HG02623 (cell line): ENCODE results near the gene MCUB.
A peak's percentile ranks its signal among the peaks of the same experiment; 100 is the strongest.

ENCODE experiments used
- ATAC-seq: cut with Tn5 transposase; IDR thresholded peaks from one replicate; pipeline ENCODE4 v1.9.1; 2021; ENCODE audit warnings: moderate library complexity; ENCODE audit not compliant: unreplicated experiment

The MCUB gene

DNA sequence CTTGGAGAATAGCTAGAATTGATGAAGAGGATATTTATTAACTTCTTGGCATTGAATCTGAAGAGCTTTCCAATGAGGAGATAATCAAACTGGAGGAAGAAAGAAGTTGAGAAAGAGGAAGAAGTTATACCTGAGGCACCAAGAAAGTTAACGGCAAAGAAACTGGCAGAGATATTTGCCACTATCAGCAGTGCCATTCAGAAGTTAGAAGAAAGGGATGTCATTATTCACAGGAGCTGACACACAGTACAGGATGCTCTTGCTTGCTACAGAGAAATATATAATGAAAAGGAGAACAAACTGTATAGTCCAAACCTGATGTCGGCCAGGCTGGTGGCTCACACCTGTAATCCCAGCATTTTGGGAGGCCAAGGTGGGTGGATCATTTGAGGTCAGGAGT, 64.5 kb downstream of the MCUB start:
- no peak for ATAC-seq

DNA sequence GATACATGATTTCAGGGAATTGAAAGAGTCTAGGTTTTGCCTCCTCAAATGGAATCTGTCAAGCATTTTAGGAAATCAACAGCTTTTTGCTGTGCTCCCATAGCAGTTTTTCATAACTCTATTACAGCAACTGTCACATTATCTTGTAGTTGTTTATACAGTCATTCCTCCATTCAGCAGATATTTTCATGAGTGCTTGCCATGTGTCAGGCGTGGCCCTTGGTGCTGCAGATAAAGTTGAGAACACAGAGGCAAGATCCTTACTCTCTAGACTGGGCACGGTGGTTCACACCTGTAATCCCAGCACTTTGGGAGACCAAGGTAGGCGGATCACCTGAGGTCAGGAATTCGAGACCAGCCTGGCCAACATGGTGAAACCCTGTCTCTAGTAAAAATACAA, 67.3 kb downstream of the MCUB start:
- no peak for ATAC-seq

DNA sequence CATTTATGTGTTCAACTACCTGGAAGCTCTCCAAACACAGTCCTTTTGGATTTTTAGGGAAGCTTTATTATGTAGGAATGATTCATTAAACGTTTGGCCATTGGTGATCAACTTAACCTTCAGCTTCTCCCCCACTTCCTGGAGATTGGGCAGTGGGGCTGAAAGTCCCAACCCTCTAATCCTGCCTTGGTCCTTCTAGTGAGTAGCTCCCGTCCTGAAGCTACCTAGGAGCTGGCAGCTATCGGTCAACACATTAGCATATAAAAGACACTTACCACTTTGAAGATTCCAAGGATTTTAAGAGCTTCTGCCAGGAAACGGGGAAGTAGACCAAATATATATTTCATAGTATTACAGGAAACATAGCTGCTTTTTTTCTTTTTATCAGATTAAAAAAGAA, 69.7 kb downstream of the MCUB start:
- ATAC-seq: no peak

DNA sequence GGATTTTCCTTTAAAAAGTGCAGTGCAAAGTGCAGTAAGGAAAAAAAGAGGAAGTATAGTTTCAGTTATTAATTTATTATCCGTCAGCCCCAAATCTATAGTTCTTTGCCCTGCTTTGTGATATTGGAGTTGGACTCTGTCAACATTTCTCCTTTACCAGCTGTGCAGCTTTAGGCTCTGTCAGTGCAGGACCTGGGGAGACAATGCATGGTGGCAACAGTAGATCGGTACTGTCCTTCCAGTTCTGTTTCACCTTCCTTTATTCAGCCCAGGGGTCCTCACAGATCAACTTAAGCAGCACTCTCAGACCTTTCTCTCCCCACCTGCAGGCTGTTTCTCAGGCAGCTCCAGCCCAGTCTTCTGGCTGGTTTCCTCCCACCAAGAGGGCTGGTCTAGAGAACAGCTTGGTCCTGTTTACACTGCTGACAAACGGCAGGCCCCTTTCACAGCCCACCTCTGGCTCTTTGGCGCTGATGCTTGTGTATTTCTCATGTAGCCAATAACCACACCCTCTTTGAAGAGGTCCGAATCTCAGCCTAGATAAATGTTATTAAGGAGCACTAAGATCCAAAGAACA, 71.6 kb downstream of the MCUB start:
- no peak for ATAC-seq

DNA sequence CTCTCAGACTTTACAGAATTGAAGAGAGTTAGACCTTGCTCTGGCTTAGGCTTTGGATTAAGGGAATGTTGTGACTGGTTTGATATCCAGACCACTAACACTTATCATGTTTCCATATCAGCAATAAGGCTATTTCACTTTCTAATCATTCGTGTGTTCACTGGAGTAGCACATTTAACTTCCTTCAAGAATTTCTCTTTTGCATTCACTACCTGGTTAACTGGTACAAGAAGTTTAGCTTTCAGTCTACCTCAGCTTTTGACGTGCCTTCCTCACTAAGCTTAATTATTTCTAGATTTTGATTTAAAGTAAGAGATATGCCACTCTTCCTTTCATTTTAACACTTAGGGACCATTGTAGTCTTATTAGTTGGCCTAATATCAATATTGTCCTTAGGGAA, 80.6 kb downstream of the MCUB start:
- ATAC-seq: no peak

DNA sequence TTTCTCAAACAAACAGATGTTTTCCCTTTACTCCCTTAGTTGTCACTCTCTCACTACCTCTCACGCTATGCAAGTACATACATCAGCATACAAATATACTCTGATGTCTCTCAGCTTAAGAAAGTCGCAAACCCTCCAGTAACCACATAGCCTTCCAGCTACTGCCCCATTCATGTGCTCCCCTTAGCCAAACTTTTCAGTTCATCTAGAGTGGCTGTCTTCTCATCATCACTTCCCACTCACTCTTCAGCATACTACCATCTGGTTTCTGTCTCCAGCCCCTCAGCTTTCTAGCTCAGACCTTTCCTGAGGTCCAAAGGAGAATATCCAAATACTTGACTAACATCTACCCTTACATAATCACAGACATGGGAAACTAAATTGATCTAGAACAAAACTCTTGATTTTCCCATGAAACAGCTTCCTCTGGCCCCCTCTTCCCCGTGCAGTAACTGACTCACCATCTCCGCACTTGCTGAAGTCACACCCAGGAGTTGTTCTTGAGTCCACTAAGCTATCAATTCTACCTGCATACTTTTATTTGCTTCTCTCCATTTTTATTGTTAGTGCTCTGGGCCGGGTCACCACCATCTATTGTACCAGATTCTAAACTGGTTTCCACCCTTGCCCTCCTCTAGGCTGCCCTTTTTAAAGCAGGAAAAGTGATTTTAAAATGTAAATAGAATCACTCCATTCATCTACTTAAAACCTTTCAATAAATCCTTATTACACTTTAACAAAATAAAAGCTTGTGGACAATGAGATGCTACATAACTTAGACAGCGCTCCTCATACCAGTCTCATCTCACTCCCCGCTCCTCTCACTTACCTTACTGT, 86.0 kb downstream of the MCUB start:
- no peak for ATAC-seq

DNA sequence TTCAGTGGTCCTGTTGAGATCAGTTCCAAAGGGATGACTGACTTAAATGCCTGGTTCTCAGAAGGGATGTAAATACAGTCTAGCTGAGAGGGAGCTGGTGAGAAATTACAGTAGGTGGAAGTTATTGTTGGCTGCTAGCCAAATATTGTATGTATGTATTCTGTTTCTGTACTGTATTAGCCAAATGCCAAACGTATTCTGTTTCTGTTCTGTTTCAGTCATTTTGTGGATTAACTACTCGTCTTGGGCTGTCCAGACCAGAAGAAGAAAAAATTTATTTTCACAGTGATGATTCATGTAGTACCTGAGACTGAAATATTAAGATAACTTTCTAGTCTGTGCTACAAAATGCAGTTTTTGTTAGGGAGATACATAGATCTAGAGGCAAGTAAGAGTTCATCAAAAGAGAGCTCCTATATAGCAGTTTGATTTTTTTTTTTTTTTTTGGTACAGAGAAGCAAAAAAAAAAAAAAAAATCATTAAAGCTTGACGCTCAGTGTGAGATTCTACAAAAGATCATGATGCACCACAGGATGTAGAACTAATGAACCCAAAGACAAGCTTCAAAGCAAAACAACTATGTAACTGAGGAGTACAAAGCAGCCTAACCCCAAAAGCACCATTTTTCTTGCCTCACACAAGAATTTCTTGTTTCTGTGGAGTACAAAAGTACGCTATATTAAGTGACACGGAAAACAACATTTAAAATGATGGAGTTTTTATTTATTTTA, 88.4 kb downstream of the MCUB start:
- peak; percentile 67 for ATAC-seq

DNA sequence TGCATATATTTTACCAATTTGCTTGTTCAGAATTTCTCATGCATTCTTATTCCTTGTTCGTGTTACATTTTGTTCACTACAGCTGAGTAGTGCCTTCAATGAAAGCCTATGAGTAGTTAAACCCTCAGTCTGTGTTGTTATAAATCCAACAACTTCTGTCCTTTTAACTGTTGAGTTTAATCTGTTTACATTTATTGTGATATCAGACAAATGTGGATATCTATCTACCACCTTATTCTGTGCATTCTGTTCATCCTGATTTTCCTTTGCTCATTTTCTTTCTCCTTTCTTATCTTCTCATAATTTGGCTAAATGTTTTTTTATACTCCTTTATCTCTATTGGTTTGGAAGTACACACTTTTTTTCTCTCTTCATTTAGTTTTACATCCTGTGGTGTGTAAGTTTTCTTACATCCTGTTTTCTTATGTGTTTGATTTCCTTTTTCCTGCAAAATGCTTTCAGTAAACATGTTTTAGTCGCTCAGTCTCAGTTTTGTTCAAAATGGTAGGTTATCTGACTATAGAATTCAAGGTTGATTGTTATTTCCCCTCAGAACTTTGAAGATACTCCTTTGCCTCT, 89.0 kb downstream of the MCUB start:
- ATAC-seq: no peak

DNA sequence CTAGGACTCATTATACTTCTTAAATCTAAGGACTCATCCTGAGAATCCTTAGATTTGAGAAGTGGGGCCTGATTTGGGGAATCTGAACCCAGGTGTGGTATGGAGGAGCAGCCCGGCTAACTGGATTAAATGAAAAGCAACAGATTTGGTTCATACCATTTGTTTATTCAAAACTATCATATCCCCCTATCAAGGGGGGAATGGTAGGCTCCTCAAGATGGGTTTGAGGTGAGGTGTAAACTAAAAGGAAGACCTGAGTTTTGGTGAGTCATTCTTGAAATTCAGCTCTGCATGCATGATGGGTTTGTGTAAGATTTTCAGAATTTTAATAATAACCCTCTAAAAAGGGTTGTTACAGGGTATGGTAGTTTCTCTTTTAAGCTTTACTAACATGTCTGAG, 89.8 kb downstream of the MCUB start:
- peak; percentile 80 for ATAC-seq

DNA sequence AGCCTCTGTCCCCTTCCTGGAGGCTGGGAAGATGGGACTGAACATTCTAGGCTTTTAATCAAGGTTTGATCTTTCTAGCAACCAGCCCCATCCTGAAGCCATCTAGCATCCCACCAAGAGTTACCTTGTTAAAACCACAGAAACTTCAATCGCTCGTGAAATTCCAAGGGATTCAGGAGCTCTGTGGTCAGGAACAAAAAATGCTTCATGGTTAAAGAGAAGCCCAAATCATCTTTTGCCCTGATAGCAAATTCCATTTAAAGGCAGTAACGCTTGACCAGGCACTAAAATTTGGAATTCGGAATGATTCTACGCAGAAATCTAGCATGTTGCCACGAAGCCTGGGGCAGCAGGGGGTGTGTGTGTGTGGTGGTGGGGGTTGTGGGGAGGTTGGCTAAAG, 95.3 kb downstream of the MCUB start:
- no peak for ATAC-seq

DNA sequence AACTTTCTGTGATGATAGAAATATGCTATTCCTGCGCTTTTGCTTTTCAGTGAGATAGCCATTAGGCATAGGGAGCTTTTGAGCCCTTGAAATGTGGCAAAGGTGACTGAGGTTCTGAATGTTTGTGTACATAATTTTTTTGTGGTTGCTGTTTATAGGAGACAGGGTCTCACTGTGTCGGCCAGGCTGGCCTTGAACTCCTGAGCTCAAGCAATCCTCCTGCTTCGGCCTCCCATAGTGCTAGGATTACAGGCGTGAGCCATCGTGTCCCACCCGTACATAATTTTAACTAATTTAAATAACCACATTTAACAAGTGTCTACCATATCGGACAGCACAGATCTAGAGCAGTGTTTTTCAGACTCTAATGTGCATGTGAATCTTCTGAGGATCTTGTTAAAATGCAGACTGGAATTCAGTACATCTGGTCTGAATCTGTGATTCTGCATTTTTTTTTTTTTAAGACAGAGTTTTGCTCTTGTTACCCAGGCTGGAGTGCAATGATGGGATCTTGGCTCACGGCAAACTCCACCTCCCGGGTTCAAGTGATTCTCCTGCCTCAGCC, 97.9 kb downstream of the MCUB start:
- ATAC-seq: no peak

DNA sequence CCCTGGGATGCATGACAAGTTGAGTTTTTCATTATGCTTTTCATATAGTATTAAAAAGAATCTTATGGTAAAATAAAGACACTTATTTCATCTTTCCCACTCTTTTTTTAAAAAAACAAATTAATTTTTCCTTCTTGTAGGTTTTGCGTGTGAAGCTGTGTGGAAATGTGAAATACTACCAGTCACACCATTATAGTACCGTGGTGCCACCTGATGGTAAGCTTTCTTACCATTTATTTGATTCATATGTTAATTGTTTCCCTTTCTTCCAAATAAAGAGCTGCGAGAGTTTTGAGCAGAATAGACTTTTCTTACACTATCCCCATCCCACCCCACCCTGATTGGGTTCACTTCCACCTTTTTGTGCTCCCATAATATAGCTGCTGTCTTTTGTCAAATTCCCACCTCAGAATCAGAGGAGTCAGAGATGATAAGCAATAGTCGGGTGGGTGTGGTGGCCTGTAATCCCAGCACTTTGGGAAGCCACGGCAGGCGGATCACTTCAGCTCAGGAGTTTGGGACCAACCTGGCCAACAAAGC, 98.9 kb downstream of the MCUB start:
- no peak for ATAC-seq

DNA sequence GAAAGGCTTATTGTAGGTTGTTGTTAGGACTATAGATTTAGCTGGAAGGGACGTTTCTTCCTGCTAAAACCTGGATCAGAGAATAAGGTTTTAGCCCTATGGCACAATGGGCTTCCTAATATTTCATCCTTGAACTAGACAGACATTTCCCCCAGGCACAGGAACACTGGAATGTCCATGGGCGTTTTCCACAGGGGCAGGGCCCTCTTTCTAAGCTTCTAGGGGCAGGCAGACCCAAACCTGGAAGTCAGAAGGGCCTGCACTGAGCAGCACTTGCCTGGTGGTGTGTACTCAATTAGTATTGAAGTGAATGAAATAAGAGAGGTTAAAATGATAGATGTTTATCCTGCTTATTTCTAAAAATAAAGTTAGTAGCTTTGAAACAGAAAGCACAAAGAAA, 102.1 kb downstream of the MCUB start:
- ATAC-seq: no peak

DNA sequence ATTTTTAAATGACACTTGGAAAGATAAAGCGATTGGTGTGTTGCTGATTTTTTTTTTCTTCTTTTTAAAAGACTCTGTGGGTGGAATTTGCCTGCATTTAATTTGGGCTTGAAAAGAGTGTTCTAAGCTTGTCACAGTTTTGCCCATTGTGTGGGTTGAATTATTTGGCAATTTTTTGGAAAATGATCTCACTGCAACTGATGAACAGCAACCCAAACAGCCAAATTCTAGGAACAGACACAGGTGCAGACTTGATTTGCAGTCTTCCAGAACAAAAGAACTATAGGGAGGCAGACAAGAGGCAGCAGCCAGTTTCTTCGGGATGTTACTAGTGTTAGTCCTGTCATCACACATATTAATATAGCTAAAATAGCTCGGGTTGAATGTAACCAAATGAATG, 102.7 kb downstream of the MCUB start:
- ATAC-seq: no peak

DNA sequence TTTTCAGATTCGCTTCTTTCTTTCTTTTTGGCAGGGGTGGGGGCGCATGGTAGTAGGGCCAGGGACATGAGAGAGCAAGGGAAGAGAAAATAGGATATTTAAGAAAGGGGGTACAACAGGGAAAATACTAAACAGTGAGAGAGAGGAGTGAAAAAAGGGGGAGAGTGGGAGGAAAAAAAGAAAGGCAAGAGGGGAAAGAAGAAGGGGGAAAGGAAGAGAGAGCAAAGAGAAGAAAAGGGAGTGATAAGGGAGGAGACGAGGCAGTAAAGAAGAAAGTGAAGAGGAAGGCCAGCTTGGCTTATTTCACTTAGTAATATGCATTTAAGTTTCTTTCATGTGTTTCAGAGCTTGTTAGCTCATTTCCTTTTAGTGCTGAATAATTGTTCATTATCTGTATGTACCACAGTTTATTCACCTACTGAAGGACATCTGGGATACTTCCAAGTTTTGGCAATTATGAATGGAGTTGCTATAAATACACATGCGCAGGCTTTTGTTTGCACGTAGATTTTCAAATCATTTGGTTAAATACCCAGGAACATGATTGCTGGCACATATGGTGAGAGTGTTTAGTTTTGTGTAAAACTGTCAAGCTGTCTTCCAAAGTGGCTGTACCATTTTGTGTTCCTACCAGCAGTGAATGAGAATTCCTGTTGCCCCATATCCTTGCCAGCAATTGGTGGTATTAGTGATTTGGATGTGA, 105.9 kb downstream of the MCUB start:
- ATAC-seq: no peak

DNA sequence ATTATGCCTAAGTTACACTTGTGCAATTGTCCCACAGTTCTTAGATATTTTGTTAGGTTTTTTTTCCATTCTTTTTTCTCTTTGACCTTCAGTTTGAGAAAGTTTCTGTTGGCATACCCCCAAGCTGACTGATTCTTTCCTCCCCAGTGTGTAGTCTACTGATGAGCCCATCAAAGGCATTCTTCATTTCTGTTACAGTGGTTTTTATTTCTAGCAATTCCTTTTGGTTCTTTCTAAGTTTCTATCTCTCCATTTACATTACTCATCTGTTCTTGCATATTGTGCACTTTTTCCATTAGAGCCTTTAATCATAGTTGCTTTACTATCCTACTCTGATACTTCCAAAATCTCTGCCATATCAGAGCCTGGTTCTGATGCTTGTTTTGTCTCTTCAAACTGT, 111.3 kb downstream of the MCUB start:
- no peak for ATAC-seq

DNA sequence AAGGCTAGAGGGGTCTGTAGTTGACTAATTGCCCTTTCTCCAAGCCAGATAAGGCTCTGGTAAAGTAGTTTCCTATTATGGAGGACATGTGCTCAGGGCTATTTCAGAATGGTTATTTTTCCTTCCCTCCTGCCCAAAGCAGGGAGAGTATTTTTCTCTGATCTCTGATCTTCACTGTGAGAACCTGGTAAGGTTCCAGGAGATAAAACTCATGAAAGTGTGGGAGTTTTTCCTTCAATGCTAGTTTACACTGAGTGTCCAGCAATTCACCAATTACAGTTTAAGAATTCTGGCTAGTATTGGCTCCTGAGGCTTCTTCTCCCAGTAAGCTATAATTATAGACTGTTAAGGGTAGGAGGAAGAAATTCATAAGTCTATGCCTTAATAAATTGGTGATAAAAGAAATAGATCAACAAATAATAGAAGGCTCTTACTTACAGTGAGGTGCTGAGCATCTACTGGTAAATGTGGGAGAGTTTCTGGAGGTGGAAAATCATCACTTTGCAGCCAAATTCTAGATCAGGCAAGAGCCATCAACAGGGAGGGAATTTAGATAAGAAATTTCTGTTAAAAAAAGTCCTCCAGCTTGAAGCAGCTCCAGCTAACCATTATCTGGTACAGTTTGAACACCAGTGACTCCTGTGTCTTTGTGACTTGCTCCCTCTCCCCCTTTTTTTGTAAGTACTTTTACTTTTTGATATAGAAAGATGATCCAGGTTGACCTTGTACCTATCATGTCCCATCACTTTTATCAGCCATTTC, 112.3 kb downstream of the MCUB start:
- ATAC-seq: no peak

DNA sequence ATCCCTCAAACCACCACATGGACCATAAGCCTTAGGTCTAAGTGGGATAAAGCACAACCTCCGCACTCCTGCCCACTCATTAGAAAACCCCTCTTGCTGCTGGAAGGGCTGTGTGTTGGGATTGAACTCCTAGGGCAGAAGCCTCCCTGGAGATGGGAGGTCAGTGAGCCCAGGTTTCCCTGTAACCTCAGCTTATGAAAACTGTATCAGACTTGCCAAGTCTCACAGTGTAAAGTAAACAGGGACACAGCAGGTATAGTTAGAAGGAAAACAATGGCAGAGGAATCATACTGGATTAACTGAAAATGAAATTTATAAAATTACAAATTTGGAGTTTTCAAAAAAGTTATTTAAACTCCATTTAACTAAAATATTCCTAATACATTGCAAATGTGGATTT, 113.3 kb downstream of the MCUB start:
- ATAC-seq: no peak

DNA sequence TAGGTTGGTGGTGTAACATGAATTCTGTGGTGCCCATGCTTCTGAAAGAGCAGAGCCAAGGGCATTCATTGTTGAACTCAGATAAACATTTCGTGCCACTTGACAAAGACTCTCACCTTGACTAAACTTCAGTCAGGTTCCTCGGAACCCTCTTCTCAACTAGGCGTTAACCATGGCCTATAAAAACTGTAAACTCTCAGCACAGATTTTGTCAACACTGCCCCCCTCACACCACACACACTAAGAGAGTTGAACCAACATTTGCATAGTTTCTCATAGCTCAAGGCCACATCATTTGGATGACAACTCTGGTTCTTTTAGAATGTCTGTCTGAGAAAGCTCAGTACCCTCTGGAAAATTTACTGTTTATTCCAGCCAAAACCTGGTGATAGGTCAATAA, 115.1 kb downstream of the MCUB start:
- ATAC-seq: no peak

DNA sequence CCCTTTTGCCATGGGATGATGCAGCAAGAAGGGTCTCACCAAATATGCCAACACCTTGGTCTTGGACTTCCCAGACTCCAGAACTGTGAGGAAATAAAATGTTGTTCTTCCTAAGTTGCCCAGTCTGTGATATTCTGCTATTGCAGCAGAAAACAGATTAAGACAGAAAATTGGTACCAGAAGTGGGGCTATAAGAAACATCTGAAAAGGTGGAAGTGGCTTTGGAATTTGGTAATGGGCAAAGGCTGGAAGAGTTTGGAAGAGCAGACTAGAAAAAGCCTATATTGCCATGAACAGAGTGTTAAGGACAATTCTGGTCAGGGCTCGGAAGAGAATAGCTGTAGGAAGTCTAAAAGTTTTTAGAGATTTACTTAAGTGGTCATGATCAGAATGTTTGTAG, 115.8 kb downstream of the MCUB start:
- no peak for ATAC-seq
